ENCODE results near the gene OMA1. TPM values are rescaled to one million over a fixed set of nuclear protein-coding genes. Genes with fewer than 3 reads are reported as not detected.

The OMA1 gene
- total RNA-seq, 1 donor from 2014 or later: 134 TPM

DNA sequence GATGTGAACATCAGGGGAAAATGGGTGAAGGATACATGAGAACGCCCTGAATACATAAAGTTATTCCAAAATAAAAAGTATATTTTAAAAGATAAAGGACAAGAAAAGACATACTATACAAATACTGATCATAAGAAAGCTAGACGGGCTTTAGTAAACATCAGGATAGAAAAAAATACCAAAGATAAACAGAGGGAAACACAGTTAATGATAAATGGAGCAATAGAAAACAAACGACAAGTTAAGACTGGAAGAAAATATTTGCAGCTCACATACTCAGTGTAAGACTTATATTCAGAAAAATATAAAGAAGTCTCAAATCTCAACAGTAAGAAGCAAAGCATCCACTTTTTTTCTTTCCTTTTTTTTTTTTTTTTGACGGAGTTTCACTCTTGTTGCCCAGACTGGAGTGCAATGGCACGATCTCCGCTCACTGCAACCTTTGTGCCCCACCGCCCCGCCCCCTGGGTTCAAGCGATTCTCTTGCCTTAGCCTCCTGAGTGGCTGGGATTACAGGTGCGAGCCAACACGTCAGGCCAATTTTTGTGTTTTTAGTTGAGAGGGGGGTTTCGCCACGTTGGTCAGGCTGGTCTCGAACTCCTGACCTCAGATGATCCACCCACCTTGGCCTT lies 94.8 kb downstream of the OMA1 start:
- H3K27me3 ChIP-seq (ENCODE audit: control insufficient read depth in 3 of 3, insufficient read depth in 3 of 3, low read length in 3 of 3): no peaks in the 10 kb centered on the region
- no peaks in the 10 kb centered on the region for H3K9me3 ChIP-seq (ENCODE audit: control insufficient read depth in 3 of 3, low read length in 3 of 3)
- H3K36me3 ChIP-seq (ENCODE audit: control insufficient read depth in 3 of 3, insufficient read depth in 3 of 3, low read length in 3 of 3): peaks cover 0 to 2% (median 0%) of the 10 kb centered on the region in 3 donors
- H3K9ac ChIP-seq (ENCODE audit: low read depth in 1 of 3, low read length in 3 of 3): no peak overlapping the region
- H3K4me3 ChIP-seq (ENCODE audit: low read length in 3 of 3): no peak overlapping the region
- peaks cover 0 to 2% (median 0%) of the 10 kb centered on the region in 3 donors for H3K4me1 ChIP-seq (ENCODE audit: control insufficient read depth in 3 of 3, insufficient read depth in 3 of 3, low read length in 3 of 3)
- H3K27ac ChIP-seq (ENCODE audit: low read depth, low read length): no peak overlapping the region

- peaks cover 0 to 2% (median 0%) of the 10 kb centered on the region in 3 donors for H3K4me1 ChIP-seq (ENCODE audit: control insufficient read depth in 3 of 3, insufficient read depth in 3 of 3, low read length in 3 of 3)
- no peaks in the 10 kb centered on the region for H3K9me3 ChIP-seq (ENCODE audit: control insufficient read depth in 3 of 3, low read length in 3 of 3)
- no peak overlapping the region for H3K27ac ChIP-seq (ENCODE audit: low read depth, low read length)
- no peaks in the 10 kb centered on the region for H3K27me3 ChIP-seq (ENCODE audit: control insufficient read depth in 3 of 3, insufficient read depth in 3 of 3, low read length in 3 of 3)
- no peak overlapping the region for H3K9ac ChIP-seq (ENCODE audit: low read depth in 1 of 3, low read length in 3 of 3)
- no peaks in the 10 kb centered on the region for H3K36me3 ChIP-seq (ENCODE audit: control insufficient read depth in 3 of 3, insufficient read depth in 3 of 3, low read length in 3 of 3)
- H3K4me3 ChIP-seq (ENCODE audit: low read length in 3 of 3): no peak overlapping the region
Measured at GRCh38 chr1:58447886-58448285, 98.6 kb downstream of the OMA1 start.

DNA sequence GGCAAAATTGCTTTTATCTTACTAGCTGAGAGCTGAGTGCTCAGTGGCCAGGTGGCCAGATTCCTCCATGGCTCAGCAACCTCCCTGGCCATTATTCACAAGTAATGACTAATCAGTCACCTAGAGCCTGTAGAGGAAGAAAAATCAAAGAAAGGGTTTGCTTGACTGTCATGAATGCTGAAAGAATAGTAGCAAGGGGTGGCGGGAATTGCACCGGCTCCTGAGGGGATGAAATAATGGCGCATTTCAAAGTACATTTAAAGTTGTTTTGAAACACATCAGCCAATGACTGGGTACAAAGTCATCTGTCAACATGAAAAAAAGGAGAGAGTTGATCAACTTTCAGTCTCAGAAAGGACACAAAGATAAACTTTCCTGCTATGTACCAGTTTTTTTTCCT lies 99.5 kb downstream of the OMA1 start:
- Histone ChIP-seq H3K27me3 (ENCODE audit: control insufficient read depth in 3 of 3, insufficient read depth in 3 of 3, low read length in 3 of 3) (no peaks in the 10 kb centered on the region), H3K4me3 (ENCODE audit: low read length in 3 of 3) (no peak overlapping the region), H3K4me1 (ENCODE audit: control insufficient read depth in 3 of 3, insufficient read depth in 3 of 3, low read length in 3 of 3) (peaks cover 0 to 2% (median 0%) of the 10 kb centered on the region in 3 donors), H3K36me3 (ENCODE audit: control insufficient read depth in 3 of 3, insufficient read depth in 3 of 3, low read length in 3 of 3) (no peaks in the 10 kb centered on the region), H3K9me3 (ENCODE audit: control insufficient read depth in 3 of 3, low read length in 3 of 3) (no peaks in the 10 kb centered on the region), H3K9ac (ENCODE audit: low read depth in 1 of 3, low read length in 3 of 3) (no peak overlapping the region), H3K27ac (ENCODE audit: low read depth, low read length) (no peak overlapping the region)

DNA sequence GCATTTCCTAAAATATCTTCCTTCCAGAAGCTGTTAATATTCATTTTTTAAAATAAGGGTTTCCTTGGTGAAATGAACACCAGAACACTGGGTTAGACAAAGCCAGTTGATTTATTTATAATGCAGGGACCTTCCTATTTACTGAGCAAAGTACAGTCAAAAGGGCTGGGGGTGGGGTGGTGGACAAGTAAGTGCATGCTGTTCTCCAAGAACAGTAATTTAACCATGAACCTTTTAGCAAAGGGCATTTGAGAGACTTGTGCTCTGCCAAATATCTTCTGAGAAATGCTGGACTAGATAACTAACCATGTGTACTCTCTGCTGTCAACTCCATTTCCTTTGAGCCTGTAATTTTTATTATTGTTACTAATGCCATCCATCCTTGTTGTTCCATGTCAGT lies 100.2 kb downstream of the OMA1 start:
- peaks cover 0 to 2% (median 0%) of the 10 kb centered on the region in 3 donors for H3K4me1 ChIP-seq (ENCODE audit: control insufficient read depth in 3 of 3, insufficient read depth in 3 of 3, low read length in 3 of 3)
- H3K9me3 ChIP-seq (ENCODE audit: control insufficient read depth in 3 of 3, low read length in 3 of 3): no peaks in the 10 kb centered on the region
- H3K27me3 ChIP-seq (ENCODE audit: control insufficient read depth in 3 of 3, insufficient read depth in 3 of 3, low read length in 3 of 3): no peaks in the 10 kb centered on the region
- H3K4me3 ChIP-seq (ENCODE audit: low read length in 3 of 3): no peak overlapping the region
- no peak overlapping the region for H3K9ac ChIP-seq (ENCODE audit: low read depth in 1 of 3, low read length in 3 of 3)
- no peak overlapping the region for H3K27ac ChIP-seq (ENCODE audit: low read depth, low read length)
- H3K36me3 ChIP-seq (ENCODE audit: control insufficient read depth in 3 of 3, insufficient read depth in 3 of 3, low read length in 3 of 3): no peaks in the 10 kb centered on the region

DNA sequence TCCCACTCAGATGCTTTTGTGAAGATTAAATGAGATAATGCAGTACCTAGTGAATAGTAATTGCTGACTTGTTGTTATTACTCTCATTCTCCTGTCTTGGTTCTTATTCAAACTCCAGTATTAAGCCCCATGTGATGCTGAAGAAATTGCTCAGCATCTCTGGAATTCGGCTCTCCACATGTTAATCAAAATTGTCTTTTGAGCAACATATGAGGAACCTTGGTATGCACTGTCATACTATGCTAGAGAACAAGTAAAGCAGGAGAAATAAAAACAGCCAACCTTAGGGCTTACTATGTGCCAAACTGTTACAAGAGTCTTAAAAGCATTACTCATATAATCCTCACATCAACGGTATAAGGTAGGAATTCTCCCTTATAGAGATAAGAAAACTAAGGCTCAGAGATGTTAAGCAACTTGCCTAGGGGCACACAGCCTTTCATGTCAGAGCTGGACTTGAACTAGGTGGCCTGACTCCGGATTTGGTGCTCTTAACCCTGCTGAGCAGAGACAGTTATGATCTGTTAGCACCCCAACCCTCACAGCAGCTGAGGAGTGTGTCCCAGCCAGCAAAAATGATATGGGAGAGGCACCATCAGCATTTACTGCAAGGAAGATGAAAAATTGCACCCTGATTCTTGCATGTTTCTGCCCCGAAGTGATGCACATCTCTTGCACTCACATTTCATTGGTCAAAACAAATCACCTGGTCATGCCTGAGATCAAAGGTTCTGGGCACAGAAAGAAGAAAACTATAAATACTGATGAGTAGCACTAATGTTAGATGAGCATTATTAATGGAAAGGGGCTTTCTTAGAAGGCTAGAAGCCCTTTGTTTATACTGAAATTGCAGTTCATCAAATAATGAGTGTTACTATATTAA lies 102.3 kb downstream of the OMA1 start:
- Histone ChIP-seq H3K4me1 (ENCODE audit: control insufficient read depth in 3 of 3, insufficient read depth in 3 of 3, low read length in 3 of 3) (peaks cover 0 to 2% (median 0%) of the 10 kb centered on the region in 3 donors), H3K36me3 (ENCODE audit: control insufficient read depth in 3 of 3, insufficient read depth in 3 of 3, low read length in 3 of 3) (no peaks in the 10 kb centered on the region), H3K27me3 (ENCODE audit: control insufficient read depth in 3 of 3, insufficient read depth in 3 of 3, low read length in 3 of 3) (no peaks in the 10 kb centered on the region), H3K9ac (ENCODE audit: low read depth in 1 of 3, low read length in 3 of 3) (no peak overlapping the region), H3K27ac (ENCODE audit: low read depth, low read length) (no peak overlapping the region), H3K4me3 (ENCODE audit: low read length in 3 of 3) (no peak overlapping the region), H3K9me3 (ENCODE audit: control insufficient read depth in 3 of 3, low read length in 3 of 3) (no peaks in the 10 kb centered on the region)

DNA sequence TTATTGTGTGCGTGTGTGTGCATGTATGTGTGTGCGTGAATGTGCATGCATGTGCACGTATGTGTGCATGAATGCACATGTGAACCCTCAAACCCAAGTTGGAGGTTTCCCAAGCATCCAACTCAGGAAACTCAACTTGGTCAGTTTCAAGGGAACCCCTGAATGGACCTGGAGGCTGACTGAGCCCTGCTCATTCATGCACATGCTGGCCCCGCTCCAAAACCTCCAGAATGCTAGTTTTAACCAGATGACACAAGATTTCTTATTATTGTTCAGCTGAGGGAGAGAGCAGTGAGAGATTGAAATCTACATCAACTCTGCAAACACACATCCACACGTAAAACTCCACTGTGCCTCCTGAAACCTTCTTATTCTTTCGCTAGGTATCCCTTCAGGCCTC lies 104.4 kb downstream of the OMA1 start:
- Histone ChIP-seq H3K4me1 (ENCODE audit: control insufficient read depth in 3 of 3, insufficient read depth in 3 of 3, low read length in 3 of 3) (peaks cover 0 to 2% (median 0%) of the 10 kb centered on the region in 3 donors), H3K36me3 (ENCODE audit: control insufficient read depth in 3 of 3, insufficient read depth in 3 of 3, low read length in 3 of 3) (peaks cover 0 to 6% (median 0%) of the 10 kb centered on the region in 3 donors), H3K27ac (ENCODE audit: low read depth, low read length) (no peak overlapping the region), H3K27me3 (ENCODE audit: control insufficient read depth in 3 of 3, insufficient read depth in 3 of 3, low read length in 3 of 3) (no peaks in the 10 kb centered on the region), H3K4me3 (ENCODE audit: low read length in 3 of 3) (no peak overlapping the region), H3K9me3 (ENCODE audit: control insufficient read depth in 3 of 3, low read length in 3 of 3) (no peaks in the 10 kb centered on the region), H3K9ac (ENCODE audit: low read depth in 1 of 3, low read length in 3 of 3) (no peak overlapping the region)

GRCh38 chr1:58441699-58442098 lies 104.8 kb downstream of the OMA1 start:
- Histone ChIP-seq H3K27ac (ENCODE audit: low read depth, low read length) (no peak overlapping the region), H3K9me3 (ENCODE audit: control insufficient read depth in 3 of 3, low read length in 3 of 3) (no peaks in the 10 kb centered on the region), H3K4me3 (ENCODE audit: low read length in 3 of 3) (no peak overlapping the region), H3K36me3 (ENCODE audit: control insufficient read depth in 3 of 3, insufficient read depth in 3 of 3, low read length in 3 of 3) (peaks cover 0 to 6% (median 0%) of the 10 kb centered on the region in 3 donors), H3K4me1 (ENCODE audit: control insufficient read depth in 3 of 3, insufficient read depth in 3 of 3, low read length in 3 of 3) (peaks cover 0 to under 1% (median 0%) of the 10 kb centered on the region in 3 donors), H3K27me3 (ENCODE audit: control insufficient read depth in 3 of 3, insufficient read depth in 3 of 3, low read length in 3 of 3) (no peaks in the 10 kb centered on the region), H3K9ac (ENCODE audit: low read depth in 1 of 3, low read length in 3 of 3) (no peak overlapping the region)

DNA sequence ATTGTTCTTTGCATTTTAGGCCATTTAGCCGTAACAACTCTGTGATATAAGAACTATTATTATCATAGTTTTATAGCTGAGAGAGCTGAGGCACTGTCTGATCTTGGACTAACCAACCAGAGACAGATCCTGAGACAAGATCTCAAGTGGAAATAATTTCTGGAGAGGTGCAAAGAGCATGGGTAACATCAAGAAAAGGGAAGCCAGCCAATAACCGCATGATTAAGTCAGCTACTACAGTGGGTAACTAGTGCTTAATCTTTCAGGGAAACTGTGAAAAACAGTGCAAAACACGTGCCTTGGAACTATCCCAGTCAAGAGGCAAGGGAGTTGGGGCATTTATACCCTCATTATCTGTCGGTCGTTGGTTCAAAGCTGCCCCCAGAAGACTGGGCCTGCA lies 105.8 kb downstream of the OMA1 start:
- H3K4me3 ChIP-seq (ENCODE audit: low read length in 3 of 3): no peak overlapping the region
- no peaks in the 10 kb centered on the region for H3K4me1 ChIP-seq (ENCODE audit: control insufficient read depth in 3 of 3, insufficient read depth in 3 of 3, low read length in 3 of 3)
- no peaks in the 10 kb centered on the region for H3K9me3 ChIP-seq (ENCODE audit: control insufficient read depth in 3 of 3, low read length in 3 of 3)
- no peaks in the 10 kb centered on the region for H3K27me3 ChIP-seq (ENCODE audit: control insufficient read depth in 3 of 3, insufficient read depth in 3 of 3, low read length in 3 of 3)
- peaks cover 0 to 11% (median 0%) of the 10 kb centered on the region in 3 donors for H3K36me3 ChIP-seq (ENCODE audit: control insufficient read depth in 3 of 3, insufficient read depth in 3 of 3, low read length in 3 of 3)
- H3K27ac ChIP-seq (ENCODE audit: low read depth, low read length): no peak overlapping the region
- no peak overlapping the region for H3K9ac ChIP-seq (ENCODE audit: low read depth in 1 of 3, low read length in 3 of 3)

DNA sequence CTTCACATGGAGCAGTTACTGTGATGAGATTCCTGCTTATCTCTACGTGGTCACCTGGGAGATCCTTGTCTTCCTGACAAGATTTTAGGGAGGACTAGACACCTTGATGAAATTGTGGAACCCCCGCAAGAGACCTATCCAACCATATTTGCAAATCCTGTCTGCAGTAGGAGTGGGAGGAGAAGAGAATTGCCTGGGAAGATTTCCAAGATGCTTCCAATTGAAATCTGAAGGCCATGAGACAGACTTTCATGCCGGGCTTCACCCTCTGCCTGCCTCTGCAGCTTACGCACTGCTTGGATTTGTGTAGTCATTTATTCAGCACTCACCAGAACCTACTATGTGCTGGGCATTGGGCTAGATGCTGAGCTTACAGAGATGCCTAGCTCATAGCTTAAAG lies 106.6 kb downstream of the OMA1 start:
- H3K27me3 ChIP-seq (ENCODE audit: control insufficient read depth in 3 of 3, insufficient read depth in 3 of 3, low read length in 3 of 3): no peaks in the 10 kb centered on the region
- no peak overlapping the region for H3K27ac ChIP-seq (ENCODE audit: low read depth, low read length)
- no peaks in the 10 kb centered on the region for H3K4me1 ChIP-seq (ENCODE audit: control insufficient read depth in 3 of 3, insufficient read depth in 3 of 3, low read length in 3 of 3)
- H3K9ac ChIP-seq (ENCODE audit: low read depth in 1 of 3, low read length in 3 of 3): no peak overlapping the region
- H3K36me3 ChIP-seq (ENCODE audit: control insufficient read depth in 3 of 3, insufficient read depth in 3 of 3, low read length in 3 of 3): peaks cover 0 to 11% (median 0%) of the 10 kb centered on the region in 3 donors
- no peaks in the 10 kb centered on the region for H3K9me3 ChIP-seq (ENCODE audit: control insufficient read depth in 3 of 3, low read length in 3 of 3)
- no peak overlapping the region for H3K4me3 ChIP-seq (ENCODE audit: low read length in 3 of 3)

DNA sequence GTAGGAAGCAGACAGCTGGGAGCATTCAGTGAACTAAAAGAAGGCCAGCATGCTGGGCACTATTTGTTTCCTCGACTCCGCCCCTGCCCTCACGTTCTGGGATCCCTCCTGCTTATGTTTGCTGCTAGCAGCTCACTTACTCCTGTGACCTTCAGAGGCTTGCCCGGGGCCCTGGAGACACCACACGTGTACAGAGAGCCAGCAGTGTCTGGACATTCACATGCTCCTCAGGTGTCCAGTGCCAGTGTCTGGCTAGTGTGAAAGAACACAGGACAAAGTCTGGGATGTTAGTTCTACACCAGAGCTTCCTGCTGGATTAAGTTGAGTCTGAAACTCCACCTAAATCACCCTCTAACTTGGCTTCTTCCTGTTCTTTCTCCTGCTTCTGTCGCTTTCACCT lies 108.1 kb downstream of the OMA1 start:
- Histone ChIP-seq H3K27ac (ENCODE audit: low read depth, low read length) (no peak overlapping the region), H3K4me3 (ENCODE audit: low read length in 3 of 3) (no peak overlapping the region), H3K36me3 (ENCODE audit: control insufficient read depth in 3 of 3, insufficient read depth in 3 of 3, low read length in 3 of 3) (peaks cover 0 to 11% (median 0%) of the 10 kb centered on the region in 3 donors), H3K4me1 (ENCODE audit: control insufficient read depth in 3 of 3, insufficient read depth in 3 of 3, low read length in 3 of 3) (peaks cover 0 to 5% (median 0%) of the 10 kb centered on the region in 3 donors), H3K9ac (ENCODE audit: low read depth in 1 of 3, low read length in 3 of 3) (no peak overlapping the region), H3K27me3 (ENCODE audit: control insufficient read depth in 3 of 3, insufficient read depth in 3 of 3, low read length in 3 of 3) (no peaks in the 10 kb centered on the region), H3K9me3 (ENCODE audit: control insufficient read depth in 3 of 3, low read length in 3 of 3) (no peaks in the 10 kb centered on the region)

Data from skeletal muscle tissue (tissue), 4 donors.